GM18511 (cell line): ENCODE data around the gene ZSCAN12.

ENCODE experiments used
- ATAC-seq: cut with Tn5 transposase; IDR thresholded peaks from one replicate; pipeline ENCODE4 v1.9.1; 2021; ENCODE audit warnings: mild to moderate bottlenecking, moderate library complexity; ENCODE audit not compliant: unreplicated experiment

ZSCAN12 gene

DNA sequence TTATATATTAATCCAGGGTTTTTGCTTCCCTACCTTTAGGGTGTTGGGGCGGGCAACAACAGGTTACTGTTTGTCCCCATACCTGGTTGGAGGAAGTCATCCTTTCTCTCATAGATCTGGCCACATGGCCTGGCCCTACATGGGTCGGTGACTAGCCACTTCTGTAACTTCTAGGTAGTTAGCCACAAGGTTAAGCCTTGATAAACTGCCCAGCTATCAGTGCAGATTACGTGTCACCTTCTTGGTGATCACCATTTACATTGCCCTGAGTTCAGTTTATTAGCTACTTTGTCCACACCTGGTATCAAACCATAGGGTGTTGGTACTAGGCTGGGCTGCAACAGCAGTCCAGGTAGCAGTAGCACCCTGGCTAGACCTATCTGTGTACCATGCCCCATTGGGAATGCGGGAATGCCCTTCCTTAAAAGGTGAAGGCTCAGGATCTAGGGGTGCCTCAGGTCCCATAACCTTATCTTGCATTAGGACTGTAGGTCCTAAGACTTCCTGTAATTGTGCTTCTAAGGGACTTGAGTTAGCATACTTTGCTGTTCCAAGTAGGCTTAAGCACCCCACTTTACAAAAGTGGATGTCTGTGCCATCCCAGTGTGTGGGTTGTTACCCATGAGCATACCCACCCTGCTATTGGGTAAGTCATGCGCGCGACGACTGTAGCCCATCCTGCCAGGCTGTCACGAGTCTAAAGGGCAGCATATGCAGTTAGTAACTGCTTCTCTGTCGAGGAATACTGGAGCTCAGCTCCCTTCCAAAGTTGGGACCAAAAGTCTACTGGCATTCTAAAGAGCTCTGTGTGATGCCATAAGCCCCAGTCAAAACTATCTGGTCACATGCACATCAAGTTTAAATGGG, 44.6 kb downstream of the ZSCAN12 start:
- ATAC-seq = no peak

DNA sequence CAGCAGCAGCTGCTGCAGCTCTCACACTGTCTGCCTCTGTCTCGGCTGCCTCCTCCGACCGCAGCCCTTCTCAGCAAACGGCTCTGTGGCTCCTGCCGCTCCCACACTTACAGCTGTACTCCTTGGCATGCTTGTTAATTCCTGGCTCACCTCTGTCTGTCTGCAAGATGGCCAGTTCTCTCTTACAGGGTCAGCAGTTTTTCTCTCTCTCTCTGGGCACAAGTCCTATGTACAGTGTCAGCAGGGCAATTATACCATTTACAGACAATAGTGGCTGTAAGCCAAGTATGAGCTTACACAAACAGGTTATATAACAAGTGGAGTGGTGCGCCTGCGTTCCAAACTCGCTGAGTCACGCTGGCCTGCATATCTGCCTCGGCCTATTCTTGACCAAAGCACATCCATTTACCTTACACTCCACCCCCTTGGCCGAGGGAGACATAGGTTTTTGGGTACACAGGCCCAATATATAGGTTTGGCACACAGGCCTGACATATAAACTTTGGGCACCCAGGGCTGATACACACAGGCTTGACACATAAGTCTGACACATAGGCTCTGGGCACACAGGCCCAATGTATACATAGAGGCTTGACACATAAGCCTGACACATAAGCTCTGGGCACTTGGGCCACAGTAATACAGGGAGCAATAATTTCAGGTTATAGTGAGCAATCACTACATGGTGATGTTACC, 45.4 kb downstream of the ZSCAN12 start:
- ATAC-seq = no peak

DNA sequence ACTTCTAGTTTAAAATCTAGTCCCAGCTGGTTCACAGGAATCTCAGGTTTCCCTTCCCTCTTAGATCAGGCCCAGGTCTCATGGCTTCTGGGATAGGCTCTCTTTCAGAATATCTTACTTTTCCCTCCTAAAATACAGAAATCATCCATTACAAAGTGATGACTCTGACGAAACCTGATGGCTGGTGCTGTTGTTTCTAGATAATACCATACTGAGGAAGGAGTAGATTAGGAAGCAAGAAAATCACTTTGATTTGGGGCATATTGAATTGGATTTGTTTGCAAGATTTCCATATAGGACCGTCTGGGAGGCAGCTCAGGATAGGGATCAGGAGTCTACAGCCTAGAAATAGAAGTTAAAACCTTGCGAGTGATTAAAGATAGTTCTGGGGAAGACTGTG, 46.2 kb downstream of the ZSCAN12 start:
- ATAC-seq = no peak

DNA sequence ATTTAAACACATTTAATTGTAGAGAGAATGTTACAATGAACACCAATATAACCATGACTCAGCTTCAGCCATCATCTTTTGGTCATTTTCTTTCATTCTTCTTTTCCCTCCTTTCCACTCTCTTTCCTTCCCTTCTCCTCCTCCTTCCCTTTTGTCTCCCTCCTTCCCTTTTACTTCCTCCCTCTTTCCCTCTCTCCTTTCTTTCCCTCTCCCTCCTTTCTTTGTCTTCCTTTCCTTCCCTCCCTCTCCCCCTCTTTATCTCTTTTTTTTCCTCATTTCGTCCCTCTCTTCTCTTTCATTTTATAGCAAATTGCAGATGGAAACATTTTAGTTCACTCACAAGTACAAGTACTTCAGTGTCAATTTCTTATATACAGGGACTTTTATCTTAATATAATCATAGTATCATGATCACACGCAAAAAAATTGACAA, 48.0 kb downstream of the ZSCAN12 start:
- no peak for ATAC-seq

DNA sequence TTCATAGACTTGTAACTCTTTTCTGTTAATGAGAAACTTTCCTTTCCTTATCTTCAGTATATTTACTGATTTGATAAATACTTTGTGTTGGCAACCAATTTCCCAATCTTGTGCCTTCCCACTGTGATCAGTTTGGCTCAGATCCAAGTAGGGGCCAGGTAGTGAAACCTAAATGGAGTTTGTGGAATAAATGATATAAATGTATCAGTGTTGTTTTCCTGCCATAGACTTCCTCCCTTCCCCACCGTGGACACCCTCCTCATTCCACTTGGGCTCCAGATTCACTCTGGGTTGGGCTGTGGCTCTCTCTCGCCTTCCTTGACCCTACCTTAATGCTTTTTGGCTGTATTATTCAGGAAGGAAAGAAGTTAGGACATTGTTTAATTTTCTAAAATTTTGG, 48.5 kb downstream of the ZSCAN12 start:
- ATAC-seq = no peak

DNA sequence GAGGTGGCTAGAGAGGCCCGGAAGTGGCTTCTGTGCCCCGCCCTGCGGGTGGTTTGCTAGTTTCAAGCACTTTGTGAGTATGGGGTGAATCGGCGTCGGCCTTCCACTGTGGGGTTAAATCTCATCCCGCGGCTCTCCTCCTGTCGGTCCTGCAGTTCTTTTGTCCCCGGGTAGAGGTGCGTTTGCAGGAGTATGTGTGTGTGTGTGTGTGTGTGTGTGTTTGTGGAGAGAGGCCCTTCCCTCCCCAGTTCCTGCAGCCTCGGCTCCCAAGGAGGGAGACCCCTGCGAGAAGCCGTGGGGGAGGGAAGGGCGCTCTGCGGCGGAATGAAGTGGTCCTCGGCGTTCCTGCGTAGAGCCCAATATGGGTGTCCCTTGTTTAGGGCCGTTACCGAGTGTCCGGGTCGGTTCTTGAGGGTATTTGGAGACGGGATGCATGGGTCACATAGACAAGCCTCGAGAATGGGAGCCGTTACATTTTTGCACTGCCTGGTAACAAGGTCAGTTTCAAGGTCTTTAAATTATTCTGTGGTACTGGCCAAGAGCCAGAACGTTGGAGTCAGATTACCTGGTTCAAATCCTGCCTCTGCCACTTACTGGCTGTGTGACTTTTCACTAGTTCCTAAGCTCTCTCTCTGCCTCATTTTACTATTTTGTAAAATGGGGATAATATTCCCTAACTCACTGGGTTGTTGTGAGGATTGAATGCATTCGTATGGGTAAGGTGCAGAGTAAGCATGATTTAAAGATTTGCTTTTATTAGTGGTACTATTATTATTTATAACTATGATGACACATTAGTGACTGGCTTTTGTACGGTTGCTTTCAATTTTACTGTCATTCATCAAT, 49.4 kb downstream of the ZSCAN12 start, which contains the start of gene ZKSCAN3:
ZKSCAN3 (plus strand) TSS at position 56 of the 846 bp plus-strand sequence. CDS start 9,640 bp downstream, outside the sequence.
- peak; percentile 99 for ATAC-seq

DNA sequence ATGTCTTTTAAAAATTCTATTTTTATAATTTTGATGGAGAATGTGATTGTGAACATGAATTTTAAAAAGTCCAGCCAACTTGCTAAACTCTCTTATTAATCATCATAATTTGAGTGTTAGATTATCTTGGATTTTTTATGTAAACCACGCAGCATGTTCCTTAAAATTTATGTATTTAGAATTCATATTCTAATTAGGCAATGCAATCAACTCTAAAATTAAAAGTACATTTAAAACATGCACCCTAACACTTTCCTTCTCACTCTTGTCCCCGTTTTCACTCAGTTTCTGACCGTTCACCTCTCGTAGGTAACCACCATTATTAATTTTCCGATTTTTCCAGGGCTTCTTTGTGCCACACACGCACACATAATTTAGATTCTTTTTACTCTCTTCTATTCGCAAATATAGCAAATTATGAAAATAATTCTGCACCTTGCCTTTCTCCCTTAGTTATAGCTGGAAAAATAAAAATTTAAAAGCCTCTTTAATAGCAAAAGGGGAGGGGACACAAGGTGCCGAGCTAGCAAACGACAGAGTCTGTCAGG, 50.1 kb downstream of the ZSCAN12 start:
- ATAC-seq = peak; percentile 36

DNA sequence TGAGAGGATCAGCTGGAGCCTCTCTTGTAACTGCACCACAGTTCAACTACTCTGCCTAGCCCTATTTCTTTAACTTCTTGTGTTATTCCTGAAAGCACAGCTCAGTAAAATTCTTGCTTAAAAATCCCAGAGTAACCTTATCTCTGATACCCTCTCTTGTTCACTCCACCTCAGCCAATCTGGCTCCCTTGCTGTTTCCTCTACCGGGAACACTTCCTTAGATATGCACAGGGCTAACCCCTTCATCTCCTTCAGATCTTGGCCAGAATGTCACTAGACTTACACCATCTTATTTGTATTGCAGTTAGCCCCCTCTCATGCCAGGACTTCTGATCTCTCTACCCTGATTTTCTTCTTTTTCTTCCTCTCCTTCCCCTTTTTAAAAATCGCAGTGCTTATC, 52.4 kb downstream of the ZSCAN12 start:
- ATAC-seq = no peak

DNA sequence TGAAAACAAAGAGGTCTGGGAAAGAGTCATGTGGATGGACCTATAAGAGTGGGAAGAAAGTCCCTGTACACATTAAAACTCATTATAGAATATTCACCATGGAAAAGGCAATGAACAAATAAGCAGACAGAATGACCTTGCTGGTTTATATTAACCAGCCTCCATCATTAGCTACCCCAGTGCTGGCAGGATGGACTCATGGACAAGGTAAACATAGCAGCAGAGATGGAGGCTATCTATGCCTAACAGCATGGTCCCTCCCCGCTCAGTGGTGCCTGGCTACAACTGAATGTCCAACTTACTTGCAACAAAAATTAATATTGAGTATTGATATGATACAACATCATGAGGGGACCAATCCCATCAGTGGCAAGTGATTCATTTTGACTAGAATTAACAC, 54.3 kb downstream of the ZSCAN12 start:
- ATAC-seq = no peak

DNA sequence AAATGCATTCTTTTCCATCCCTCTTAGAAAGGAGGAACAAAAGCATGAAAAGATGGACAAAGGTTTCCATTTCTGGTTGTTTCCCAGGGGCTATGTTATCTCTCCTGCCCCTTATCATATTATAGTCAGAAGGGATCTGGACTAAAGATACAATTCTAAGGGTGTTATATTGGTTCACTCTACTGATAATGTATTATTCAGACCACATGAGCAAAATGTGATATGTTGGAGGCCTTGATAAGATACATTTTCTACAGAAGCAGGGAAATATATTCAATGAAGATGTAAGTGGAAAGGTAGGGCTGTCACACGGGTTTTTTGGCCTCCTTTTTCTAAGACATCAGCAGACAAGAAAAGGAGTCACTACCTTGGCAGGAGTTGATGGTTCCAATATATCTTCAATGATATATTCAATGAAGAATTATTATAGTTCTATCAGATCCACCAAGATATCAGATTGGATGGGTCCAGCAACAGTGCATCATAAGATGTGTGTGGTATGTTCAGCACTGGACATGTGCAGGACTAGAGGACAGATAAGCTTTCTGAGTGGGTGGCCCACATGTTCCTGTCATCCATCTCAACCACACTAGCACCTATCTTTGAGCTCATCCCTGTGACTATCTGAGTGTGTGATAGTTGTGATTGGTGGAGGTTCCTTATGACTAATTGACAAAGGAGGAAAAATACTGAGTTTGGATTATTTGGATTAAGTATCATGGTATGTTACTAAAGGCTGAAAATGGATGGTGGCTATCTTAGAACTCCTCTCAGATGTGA, 55.5 kb downstream of the ZSCAN12 start:
- no peak for ATAC-seq

DNA sequence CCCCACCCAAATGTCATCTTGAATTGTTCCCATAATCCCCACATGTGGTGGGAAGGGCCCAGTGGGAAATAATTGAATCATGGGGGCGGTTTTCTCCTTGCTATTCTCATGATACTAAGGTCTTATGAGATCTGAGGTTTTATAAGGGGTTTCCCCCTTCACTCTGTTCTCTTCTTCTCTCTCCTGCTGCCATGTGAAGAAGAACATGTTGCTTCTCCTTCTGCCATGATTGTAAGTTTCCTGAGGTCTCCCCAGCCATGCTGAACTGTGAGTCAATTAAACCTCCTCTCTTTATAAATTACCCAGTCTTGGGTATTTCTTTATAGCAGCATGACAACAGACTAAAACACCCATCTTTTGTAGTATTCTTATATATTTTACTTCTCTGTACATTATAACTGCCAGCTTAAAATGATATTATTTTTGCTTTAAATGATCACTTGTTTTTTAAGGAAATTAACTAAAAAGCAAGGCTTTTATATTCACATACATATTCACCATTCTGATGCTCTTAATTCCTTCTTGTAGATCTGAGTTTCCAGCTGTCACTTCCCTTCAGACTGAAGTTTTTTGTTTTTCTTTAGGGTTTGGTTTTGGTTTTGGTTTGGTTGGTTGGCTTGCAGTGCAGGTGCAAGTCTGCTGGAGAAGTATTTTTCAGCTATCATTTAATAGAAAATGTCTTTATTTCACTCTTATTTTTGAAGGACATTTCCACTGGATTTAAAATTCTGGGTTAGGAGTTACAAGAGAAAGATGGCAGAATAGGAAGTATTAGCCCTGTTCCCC, 59.0 kb downstream of the ZSCAN12 start:
- ATAC-seq = no peak

DNA sequence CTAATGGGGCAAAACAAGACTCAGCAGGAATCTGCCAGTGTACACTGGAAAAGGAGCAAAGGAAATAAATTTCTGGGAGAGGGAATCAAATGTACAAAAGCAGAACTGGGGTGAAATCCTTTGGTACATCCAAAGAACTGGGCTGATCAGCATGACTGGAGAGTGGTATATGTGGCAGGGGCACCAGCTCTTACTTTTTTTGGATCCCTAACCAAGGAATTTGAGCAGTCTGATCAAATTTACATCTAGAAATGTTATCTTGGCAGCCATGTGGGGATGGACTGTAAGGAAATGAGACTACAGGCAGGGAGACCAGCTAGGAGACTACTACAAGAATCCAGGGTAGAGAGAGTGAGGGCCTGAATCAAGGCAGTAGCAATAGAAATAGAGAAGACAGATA, 62.4 kb downstream of the ZSCAN12 start:
- ATAC-seq = no peak

DNA sequence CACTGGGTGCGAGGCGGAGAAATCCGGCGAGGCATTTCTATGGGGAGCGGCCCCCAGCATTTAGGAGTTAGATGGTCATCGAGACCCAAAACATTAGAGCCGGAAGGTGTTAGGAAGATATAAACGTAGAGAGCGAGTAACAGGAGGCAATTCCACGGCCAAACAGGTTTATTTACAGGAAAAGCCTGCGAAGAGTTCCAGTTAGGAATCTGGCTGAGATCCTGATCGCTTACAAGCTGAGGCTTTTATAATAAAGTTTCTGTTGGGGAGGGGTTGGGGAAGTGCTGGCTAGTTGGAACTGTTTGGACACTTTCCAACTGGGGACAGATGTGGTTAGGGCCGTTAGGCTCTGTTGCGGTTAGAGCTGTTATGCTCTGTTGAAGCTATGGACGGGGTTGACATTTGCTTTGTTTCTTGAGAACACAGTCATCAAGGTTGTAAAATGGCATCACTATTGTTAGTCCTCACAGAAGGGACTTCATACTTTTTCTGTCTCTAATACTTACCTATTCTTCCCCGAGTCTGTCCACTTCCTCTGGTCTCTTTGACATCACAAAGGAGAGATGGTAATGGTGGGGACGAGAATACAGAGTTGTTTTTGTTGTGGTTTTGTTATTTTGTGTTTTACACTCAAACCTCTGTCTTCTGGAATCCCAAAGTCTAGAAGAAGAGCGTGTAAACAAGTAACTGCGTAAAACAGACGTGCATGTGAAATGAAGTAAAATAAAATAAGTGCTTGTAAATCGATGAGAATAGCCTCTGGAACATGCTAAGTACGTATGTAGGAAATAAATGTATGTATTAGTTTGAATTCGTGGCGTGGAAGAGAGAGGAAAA, 63.0 kb downstream of the ZSCAN12 start:
- peak; percentile 56 for ATAC-seq

DNA sequence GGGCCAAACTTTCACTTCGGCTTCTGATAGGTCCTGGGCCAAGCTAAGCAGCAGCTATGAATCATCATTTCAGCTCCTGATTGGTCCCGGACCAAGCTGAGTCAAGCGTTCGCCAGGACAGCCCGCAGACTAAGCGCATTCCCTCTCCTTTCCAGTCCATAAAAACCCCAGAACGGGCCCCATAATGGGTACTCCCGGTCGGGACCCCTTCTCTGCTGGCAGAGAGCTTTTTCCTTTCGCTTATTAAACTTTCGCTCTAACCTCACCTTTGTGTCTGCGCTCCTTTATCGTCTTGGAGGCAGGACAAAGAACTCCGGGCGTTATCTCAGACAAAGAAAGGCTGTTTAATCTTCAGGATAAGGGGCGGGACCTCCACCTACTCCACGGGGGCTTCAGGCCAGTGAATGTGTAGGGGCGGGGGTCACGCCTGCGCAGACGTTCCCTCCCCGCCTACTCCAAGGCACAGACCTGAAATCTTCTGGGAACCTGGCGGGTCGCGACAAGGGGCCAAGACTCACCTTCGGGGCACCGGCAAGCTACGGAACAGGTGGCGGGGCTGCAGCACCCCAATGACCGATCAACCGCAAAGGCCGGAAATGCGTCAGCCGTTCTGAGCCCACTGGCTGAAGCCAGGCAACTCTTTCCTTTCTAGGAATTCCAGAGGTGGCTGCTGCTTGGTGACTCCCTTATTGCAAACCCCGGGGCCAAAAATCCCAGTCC, 63.8 kb downstream of the ZSCAN12 start, which contains the start of gene ZSCAN31:
ZSCAN31 (minus strand) TSS at position 585 of the 720 bp plus-strand sequence. CDS start 6,465 bp downstream, outside the sequence.
- ATAC-seq = peak; percentile 91

DNA sequence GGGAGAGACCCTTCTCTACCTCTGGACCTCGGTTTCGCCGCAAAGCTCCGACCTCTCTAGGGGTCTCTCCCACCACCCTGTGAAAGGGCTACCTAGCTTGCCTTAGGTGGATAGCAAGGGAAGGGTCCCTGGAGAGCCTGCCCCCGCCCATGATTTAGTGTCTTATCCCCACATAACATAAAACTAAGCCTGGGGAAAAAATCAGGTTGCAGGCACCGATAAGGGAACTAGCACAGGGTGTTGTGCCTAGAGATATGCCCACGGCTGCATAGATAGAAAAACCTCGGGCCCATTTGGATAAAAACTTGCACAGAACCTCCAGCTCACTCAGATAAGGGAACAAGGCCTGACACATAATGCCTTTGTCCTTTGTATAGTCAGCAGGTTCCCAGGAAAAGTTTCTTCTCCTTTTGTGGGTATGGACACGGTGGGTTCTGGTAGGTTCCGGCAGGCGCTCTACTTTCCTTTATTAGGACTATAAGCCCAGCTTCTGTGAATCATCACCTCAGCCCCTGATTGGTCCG, 64.4 kb downstream of the ZSCAN12 start:
- no peak for ATAC-seq

DNA sequence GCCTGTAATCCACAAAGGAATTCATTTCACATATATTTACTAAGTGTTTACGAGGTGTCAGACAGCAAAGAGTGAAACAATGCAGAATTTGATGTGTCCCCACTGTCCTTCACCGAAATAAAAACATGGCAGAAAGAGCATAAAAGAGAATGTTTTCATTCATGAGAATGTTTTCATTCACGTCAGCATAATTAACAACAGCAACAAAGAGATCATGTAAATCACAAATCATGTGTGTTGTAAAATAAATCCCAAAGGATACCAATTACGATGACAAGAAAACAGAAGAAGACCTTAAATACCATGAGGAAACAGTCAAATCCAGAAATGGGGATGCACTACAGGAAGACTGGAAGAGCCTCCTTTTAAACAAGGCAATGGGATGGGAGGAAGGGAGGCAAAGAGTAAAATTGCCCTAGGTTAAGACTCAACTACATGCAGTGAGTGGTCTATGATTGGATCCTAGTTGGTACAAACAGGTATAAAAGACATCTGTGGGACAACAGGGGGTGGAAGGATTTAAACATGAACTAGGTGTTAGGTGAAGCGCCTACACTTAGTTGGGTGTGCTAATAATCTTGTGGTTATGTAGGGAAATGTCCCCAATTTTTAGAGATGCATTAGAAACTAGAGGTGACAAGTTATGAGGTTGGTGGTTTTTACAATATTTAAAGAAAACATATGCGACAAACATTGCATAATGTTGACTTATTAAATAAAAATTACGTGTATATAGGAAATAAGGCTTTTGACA, 65.1 kb downstream of the ZSCAN12 start:
- no peak for ATAC-seq

DNA sequence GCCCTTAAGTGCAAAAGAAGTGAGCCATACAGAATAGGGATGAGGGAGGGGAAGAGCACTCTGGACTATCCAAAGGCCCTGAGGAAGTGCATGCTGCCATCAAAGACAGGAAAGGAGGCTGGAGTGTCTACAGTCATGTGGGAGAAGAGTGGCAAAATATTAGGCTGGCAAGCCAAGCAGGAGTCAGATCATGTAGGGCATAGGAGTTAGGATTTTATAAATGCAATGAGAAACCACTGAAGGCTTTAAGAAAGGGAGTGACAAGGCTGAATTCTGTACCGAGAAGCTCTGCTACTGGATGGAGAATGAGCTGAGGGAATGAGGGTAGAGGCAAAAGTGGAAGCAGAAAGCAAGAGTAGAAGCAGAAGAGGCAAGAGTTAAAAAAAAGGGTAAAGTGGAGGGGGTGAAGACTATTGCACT, 65.9 kb downstream of the ZSCAN12 start:
- no peak for ATAC-seq
